ENCODE measurements around the gene PRODH. TPM values are rescaled to one million over a fixed set of nuclear protein-coding genes. Genes with fewer than 3 reads are reported as not detected.
"Not testable (repeated sequence)": the region's sequence is repeated elsewhere in the genome, so short reads cannot be mapped to it uniquely, and the experiment has no call there.

The PRODH gene
- 0.22 TPM in 1 of 2 replicates, not detected in the other for total RNA-seq

- no peak for DNase-seq (ENCODE audit: low read depth in 2 of 2)
These were observed at the start of gene PRODH for GRCh38 chr22:18935889-18936529. Gene PRODH (minus strand): TSS chr22:18936293. CDS start chr22:18936287, 6 bp downstream.

DNA sequence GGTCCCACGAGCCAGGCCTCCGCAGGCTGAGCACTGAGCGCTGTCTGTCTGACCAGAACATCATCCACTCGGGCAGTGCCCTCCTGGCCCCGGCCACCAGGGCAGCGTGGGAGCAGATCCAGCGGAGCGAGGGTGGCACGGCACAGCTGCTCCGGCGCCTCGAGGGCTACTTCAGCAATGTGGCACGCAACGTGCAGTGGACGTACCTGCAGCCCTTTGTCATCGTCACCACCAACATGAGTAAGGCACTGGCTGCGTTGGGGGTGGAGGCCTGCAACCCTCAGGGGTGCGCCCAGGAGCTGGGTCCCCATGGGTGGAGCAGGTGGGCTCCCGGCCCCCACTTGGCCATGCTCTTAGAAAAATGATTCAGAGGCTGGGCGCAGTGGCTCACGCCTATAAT, 49.7 kb upstream of the PRODH start:
- DNase-seq (ENCODE audit: low read depth in 2 of 2): no peak

- DNase-seq (ENCODE audit: low read depth in 2 of 2): no peak
These were observed 48.5 kb upstream of the PRODH start for GRCh38 chr22:18984564-18984963.

GRCh38 chr22:18983120-18983651, 47.1 kb upstream of the PRODH start:
- no peak for DNase-seq (ENCODE audit: low read depth in 2 of 2)

DNA sequence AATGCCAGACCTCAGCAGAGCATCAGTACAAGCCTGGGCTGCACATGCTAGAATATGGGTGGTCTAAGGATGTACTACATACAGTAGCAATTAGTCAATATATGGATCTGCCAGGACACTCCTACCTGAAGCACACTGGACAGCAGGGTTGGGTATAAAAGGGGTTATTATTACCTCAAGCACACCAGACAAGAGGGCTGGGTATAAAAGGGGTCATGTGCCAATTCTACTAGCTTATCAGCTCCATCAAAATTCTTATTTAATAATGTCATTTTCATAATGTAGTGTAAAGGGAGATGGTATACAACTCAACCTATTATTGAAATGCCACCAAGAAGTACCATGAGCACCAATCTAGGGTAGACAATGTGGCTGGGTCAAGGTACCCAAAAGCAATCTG, 44.7 kb upstream of the PRODH start:
- no peak for DNase-seq (ENCODE audit: low read depth in 2 of 2)

- no peak for DNase-seq (ENCODE audit: low read depth in 2 of 2)
These were observed 43.9 kb upstream of the PRODH start for GRCh38 chr22:18979957-18980356.

DNA sequence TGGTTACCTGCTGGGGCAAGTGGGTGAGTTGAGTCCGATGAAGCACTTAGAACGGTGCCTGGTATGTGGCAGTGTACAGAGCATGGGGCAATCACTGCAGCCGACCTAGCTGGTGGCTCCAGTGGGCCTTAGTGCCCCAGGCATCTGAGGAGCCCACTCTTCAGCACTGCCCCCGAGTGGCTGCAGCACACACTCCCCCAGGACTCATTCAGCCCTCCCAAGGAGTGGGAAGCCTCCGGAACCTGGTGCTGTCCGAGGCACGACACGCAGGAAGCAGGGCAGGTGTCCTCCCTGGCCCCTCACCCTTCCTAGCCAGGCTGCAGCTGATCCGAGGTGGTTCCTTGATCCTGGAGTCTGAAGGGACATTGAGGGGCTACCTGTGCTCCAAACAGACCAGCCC, 42.4 kb upstream of the PRODH start:
- DNase-seq (ENCODE audit: low read depth in 2 of 2): no peak

DNA sequence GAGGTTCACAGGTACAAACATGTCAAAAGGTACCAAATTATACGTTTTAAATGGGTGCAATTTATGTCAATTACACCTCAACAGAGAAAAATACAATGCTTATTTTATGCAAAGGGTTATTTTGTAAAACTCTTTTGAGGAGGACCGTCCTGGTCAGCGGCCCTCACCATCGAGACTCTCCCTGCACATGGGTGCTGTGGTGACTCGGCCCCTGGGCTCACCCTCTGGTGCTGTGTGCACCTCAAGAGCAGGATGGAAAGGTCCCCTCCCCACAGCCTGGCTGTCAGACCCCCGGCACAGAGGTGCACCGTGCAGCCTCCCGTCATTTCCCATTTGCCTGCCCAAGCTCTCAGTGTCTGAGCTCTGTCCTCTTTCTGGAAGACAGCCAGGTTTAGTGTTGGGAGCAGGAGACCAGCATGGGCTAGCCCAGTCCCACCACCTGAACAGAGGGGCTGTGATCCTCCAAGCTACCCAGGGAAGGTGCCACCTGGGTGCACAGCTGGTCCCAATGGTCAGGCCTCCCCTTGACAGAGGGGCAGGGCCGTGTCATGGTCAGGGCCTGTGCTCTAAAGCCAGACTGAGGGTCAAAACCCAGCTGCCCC, 41.8 kb upstream of the PRODH start:
- DNase-seq (ENCODE audit: low read depth in 2 of 2): no peak

DNA sequence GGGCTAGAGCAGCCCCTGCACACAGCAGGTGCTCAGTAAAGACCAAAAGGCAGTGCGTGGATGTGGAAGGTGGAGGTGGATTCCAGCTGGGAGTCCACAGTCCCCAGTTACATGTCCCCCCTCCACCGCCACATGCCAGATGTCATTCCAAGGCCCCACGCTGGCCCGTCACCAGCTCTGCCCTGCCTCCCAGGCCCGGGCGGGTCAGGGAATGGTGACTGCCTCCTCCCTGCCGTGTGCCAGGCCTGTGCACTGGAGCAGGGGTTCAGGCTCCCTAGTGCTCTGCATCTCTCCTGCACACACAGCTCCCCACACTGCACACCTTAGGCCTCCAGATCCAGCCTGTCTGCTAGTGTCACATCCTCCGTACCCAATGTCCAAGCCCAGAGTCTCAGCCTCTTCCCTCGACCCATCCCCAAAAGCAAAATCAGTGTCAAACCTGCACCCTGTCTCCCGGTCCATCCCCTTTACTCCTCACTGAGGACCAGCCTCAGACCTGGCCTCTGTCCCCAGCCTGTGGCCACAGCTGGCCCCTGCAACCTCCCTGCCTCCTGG, 40.2 kb upstream of the PRODH start:
- no peak for DNase-seq (ENCODE audit: low read depth in 2 of 2)

DNA sequence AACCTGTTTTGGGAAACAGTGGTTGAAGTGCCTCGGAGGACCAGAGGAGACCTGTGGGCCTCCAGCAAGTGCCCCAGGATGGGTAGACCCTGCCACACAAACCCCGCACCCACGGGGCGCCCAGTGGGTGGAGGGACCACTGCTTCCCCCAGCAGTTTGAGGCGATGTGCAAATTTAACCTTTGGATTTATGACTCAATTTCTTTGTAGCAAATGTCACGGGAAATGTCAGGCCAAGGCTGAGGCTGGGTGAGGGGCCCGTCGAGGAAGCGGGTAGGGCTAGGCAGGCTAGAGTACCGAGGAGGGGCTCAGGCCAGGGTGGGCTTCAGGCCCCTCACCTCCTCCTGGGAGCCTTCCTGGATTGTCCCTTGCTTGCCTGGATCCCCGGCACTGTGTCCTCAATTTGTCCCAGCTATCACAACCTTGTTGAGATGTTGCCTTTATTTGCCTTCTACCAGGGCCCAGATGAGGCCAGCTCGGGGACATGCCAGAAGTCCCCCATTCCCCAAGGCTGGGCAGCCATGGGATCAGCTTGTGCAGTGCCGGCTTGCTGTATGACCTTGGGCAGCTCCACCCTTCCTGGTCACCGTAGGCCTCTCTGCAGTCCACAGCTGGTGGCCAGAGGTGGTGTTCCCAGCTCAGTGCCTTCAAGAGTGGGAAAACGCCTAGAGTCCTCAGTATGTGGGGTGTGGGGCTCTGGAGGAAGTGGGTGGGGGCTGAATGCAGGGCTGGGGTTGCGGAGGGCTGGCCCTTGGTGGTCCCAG, 39.5 kb upstream of the PRODH start:
- no peak for DNase-seq (ENCODE audit: low read depth in 2 of 2)

- DNase-seq (ENCODE audit: low read depth in 2 of 2): no peak
These were observed 38.5 kb upstream of the PRODH start for GRCh38 chr22:18974477-18975180.

DNA sequence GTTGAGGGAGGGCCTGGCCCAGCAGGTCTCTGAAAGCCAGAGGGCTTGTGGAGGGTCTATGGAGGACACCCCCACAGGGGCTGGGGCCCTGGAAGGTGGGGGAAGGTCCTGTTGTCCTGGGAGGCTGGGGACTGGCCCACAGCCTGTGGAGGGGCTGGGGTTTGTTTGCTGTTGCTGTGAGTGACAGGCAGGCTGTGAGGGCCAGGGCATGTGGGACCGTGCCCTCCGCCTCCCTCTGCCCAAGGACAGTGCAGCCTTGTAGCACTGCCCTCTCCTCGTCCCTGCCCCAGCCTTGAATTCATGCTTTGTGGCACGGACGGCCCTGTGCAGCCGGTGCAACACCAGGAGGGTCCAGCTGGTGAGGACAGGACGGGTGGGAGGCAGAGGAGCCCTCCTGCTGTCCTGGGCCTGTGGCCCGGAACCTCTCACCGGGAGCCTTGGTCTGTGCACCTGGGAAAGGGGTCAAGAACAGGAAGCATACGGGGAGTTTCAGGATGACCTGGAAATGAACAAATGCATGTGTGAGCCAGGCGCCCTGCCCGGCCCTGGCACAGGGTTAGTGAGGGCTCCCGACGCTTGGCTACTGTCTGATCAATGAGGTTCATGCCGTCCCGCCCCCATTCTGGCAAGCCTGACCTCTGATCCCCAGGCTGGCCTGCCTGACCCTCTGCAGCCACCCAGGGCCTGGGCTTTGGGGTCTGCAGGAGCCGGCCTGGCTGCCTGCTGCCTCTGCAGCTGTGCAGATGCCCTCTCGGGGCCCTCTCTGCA, 37.4 kb upstream of the PRODH start:
- DNase-seq (ENCODE audit: low read depth in 2 of 2): no peak

- not testable (repeated sequence) for DNase-seq (ENCODE audit: low read depth in 2 of 2)
These were observed 36.5 kb upstream of the PRODH start for GRCh38 chr22:18972591-18972990.

GRCh38 chr22:18972029-18972428, 35.9 kb upstream of the PRODH start:
- not testable (repeated sequence) for DNase-seq (ENCODE audit: low read depth in 2 of 2)

GRCh38 chr22:18971321-18971751, 35.2 kb upstream of the PRODH start:
- DNase-seq (ENCODE audit: low read depth in 2 of 2): no peak

- no peak for DNase-seq (ENCODE audit: low read depth in 2 of 2)
These were observed 34.8 kb upstream of the PRODH start for GRCh38 chr22:18970948-18971315.

DNA sequence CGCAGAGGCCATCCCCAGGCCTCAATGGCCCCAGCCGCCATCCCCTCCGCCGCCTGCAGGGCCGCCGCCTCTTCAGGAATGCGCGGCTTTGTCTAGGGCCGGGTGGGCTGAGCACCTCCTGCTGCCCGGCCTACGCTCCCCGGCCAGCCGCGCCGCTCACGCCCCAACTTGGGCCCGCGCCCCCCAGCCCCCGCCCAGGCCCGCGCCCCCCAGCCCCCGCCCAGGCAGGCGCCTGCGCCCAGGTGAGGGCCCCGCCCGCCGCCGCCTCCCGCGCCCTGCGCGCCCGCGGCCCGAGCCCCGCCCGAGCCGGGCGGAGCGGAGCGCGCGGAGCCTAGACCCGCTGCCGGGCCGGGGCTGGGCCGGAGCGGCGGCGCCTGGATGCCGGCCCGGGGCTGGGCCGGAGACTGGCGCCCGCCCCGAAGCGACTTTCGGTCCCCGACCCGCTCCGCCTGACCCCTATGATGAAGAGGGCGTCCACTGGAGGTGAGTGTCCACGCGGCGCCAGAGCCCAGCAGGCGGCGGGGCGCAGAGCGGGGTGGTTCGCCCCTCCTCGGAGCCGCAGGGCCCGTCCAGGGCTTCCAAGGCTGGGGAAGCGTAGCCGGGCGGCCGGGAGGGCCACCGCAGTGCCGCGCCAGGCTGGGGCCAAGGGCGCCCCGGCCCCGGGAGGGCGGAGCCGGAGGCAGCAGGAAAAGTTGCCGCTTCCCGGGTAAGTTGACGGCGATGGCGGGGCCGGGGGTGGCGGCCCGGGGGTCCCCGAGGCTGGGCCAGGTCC, 34.3 kb upstream of the PRODH start:
- DNase-seq (ENCODE audit: low read depth in 2 of 2): peak in 1 of 2 donors; percentile 14

DNA sequence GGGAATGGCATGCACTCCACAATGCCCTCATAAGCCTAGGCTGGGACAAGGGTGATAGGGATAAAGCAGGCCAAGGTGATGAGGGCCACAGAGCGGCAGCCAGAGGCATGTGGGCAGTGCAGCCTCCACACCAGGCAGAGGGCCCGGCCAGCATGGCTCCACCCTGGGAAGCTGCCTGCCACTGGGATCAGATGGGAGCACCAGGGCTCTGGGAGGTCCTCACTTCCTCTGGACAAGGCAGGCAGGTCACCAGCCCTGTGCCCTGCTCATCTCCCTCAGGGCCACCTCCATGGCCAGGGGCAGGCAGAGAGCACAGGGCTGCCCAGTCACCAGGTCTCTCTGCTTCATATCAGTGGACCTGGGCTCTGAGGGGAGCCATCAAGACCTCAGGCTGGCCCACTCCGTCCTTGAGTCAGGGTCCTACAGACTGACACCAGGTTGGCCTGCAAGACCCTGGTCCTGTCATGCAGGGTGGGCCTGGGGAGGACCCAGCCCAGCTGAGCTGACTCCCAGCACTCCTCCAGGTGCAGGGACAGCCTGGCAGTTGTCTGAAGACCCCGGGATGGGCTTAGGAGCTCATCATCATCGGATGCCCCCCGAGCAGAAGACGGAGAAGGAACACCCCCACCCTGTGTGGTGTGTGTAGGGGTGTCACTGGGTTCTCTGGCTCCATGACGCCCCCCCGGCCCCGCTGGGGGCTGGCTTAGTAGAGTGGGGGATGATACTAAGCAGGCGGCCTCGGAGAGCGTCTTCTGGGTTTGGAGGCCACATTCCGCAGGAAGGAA, 33.3 kb upstream of the PRODH start:
- DNase-seq (ENCODE audit: low read depth in 2 of 2): not testable (repeated sequence)

Data from lung microvascular endothelial cell (primary cell).